ENCODE data around the gene MELTF. TPM values are rescaled to one million over a fixed set of nuclear protein-coding genes. Genes with fewer than 3 reads are reported as not detected.

Gene MELTF
- total and polyA plus RNA-seq, 2 experiments from 2014 or later: 0.86 to 1.1 TPM

DNA sequence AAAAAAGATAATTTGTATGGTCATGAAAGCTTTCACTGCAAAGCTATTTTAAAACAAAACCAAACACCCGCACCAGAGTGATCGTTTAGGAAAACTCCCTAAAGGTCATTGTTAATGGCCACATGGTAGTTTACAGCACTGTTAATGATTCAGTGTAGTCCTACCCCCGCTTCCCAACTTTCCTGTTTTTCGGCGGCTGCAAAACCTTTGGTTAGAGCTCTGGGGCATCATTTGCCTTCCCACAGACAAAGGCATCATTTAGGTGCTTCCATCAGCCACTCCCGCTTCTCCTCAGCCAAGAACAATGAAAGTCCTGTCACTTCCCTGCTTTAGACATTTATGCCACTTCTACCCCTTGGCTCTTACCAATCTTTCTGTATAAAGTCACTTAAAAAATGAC is 10.6 kb downstream of the MELTF start:
- H3K9me3 ChIP-seq (ENCODE audit: low read depth): no peaks in the 10 kb centered on the region
- WGBS, 2 experiments (ENCODE audit: low coverage in 1 of 2, low lambda C conversion rate in 2 of 2, missing lambda C conversion rate in 2 of 2): 81 to 83% methylated on average over 6 of the region's 6 CpGs
- no peak overlapping the region for H3K4me2 ChIP-seq (ENCODE audit: unreplicated experiment)
- no peaks in the 10 kb centered on the region for H3K9me2 ChIP-seq (ENCODE audit: insufficient read depth)
- no peak overlapping the region for H2AFZ ChIP-seq
- H3F3A ChIP-seq (ENCODE audit: insufficient read depth): no peaks in the 10 kb centered on the region
- H4K20me1 ChIP-seq (ENCODE audit: insufficient read depth): no peaks in the 10 kb centered on the region
- H3K4me1 ChIP-seq (ENCODE audit: insufficient read depth): no peaks in the 10 kb centered on the region
- TF ChIP-seq EZH2 (IDR thresholded peaks at IDR 0.05; ENCODE audit: insufficient read depth, poor library complexity, severe bottlenecking) (no peak), EZH2phosphoT487 (IDR thresholded peaks at IDR 0.05; ENCODE audit: insufficient read depth, low read depth) (no peak)
- no peak overlapping the region for H3K4me3 ChIP-seq
- in situ Hi-C loops (cut with MboI): no loop called here
- H3K36me3 ChIP-seq (ENCODE audit: low read depth): no peaks in the 10 kb centered on the region
- no peaks in the 10 kb centered on the region for H3K79me2 ChIP-seq (ENCODE audit: insufficient read depth)
- H3K27ac ChIP-seq: no peak overlapping the region
- no peak for DNase-seq
- H3K9ac ChIP-seq: no peak overlapping the region
- peaks cover 10% of the 10 kb centered on the region for H3K27me3 ChIP-seq (replicated peaks; ENCODE audit: insufficient read depth)

DNA sequence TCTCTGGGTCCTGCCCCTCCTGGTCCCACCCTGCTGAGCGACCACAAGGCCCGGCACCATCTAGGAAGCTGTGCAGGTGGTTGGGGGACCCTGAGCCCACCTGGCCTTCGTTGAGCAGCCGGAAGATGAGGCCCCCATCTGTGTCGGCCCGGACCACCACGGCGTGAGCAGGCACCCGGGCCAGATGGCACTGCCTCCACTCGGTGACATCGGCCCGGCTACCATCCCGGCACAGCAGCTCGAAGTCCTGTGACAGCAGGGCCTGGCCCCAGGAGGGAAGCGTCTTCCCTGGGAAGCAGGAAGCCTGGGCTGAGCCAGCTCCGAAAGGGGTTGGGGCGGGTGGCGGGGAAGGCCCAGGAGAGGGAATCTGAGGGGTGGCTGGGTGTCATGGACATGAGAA is 12.6 kb downstream of the MELTF start:
- Histone ChIP-seq H3K9me2 (ENCODE audit: insufficient read depth) (no peaks in the 10 kb centered on the region), H3K27ac (no peak overlapping the region), H3K36me3 (ENCODE audit: low read depth) (no peaks in the 10 kb centered on the region), H3K4me3 (no peak overlapping the region), H2AFZ (no peak overlapping the region), H3K9me3 (ENCODE audit: low read depth) (no peaks in the 10 kb centered on the region), H3K9ac (no peak overlapping the region), H3K27me3 (replicated peaks; ENCODE audit: insufficient read depth) (no peaks in the 10 kb centered on the region; the same call in none of the 2 replicates), H3F3A (ENCODE audit: insufficient read depth) (no peaks in the 10 kb centered on the region), H3K79me2 (ENCODE audit: insufficient read depth) (no peaks in the 10 kb centered on the region), H3K4me2 (ENCODE audit: unreplicated experiment) (no peak overlapping the region), H3K4me1 (ENCODE audit: insufficient read depth) (no peaks in the 10 kb centered on the region), H4K20me1 (ENCODE audit: insufficient read depth) (no peaks in the 10 kb centered on the region)
- in situ Hi-C loops (cut with MboI): no loop called here
- DNase-seq: no peak
- 83 to 84% methylated on average over 16 to 18 of the region's 18 CpGs for WGBS, 2 experiments (ENCODE audit: low coverage in 1 of 2, low lambda C conversion rate in 2 of 2, missing lambda C conversion rate in 2 of 2)
- TF ChIP-seq EZH2 (IDR thresholded peaks at IDR 0.05; ENCODE audit: insufficient read depth, poor library complexity, severe bottlenecking): no peak
- TF ChIP-seq EZH2phosphoT487 (IDR thresholded peaks at IDR 0.05; ENCODE audit: insufficient read depth, low read depth): no peak

DNA sequence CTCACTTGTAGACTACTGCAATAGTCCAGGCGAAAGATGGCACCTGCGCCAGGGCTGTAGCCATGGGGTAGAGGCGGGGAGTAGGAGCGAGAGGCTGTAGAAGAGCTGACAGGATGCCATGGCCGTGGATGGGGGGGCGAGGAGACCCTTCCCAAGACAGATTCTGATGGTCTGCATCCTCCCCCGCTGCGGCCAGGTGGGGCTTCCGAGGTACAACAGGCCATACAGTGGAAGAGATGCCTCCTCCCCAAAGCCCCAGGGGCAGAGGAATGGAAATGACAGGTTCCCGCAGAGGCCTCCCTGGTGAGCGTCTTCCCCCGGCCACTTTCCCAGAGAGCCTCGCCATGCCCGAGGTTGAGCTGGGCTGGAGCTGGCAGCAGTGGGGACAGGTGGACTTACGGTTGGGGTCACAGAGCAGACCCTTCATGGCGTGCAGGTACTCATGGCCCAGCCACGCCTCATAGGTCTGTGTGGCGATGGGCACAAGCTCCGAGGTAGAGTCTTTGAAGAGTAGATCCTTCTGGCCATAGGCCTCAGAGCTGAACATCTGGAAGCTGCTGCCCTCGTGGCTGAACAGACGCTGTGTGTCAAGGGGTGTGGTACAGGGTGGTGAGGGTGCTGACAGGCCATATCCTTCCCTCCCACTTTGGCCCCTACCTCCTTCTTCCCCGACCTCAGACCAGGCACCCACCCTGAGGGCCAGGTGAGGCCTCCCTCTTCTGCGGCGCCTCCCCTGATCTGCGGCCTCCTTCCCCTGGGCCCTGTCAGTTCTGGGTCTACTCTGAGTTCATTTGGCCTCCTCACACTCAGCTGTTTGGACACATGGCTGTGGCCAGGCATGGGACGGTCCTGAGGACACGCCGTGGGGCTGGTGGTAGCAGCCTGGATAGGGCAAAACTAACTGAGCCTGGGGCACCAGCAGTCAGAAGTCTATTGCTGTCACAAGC is 13.6 kb downstream of the MELTF start:
- no peak overlapping the region for H2AFZ ChIP-seq
- no peak overlapping the region for H3K27ac ChIP-seq
- no peak for DNase-seq
- H3K4me3 ChIP-seq: no peak overlapping the region
- H3K9me2 ChIP-seq (ENCODE audit: insufficient read depth): no peaks in the 10 kb centered on the region
- no peak overlapping the region for H3K9ac ChIP-seq
- WGBS, 2 experiments (ENCODE audit: low coverage in 1 of 2, low lambda C conversion rate in 2 of 2, missing lambda C conversion rate in 2 of 2): 78 to 81% methylated on average over 28 of the region's 28 CpGs
- no peaks in the 10 kb centered on the region for H3K79me2 ChIP-seq (ENCODE audit: insufficient read depth)
- H4K20me1 ChIP-seq (ENCODE audit: insufficient read depth): no peaks in the 10 kb centered on the region
- H3K27me3 ChIP-seq (replicated peaks; ENCODE audit: insufficient read depth): no peaks in the 10 kb centered on the region; the same call in none of the 2 replicates
- no peaks in the 10 kb centered on the region for H3K36me3 ChIP-seq (ENCODE audit: low read depth)
- no peak overlapping the region for H3K4me2 ChIP-seq (ENCODE audit: unreplicated experiment)
- no peak for TF ChIP-seq EZH2phosphoT487 (IDR thresholded peaks at IDR 0.05; ENCODE audit: insufficient read depth, low read depth)
- no peak for TF ChIP-seq EZH2 (IDR thresholded peaks at IDR 0.05; ENCODE audit: insufficient read depth, poor library complexity, severe bottlenecking)
- in situ Hi-C loops (cut with MboI): no loop called here
- no peaks in the 10 kb centered on the region for H3K4me1 ChIP-seq (ENCODE audit: insufficient read depth)
- H3K9me3 ChIP-seq (ENCODE audit: low read depth): no peaks in the 10 kb centered on the region
- H3F3A ChIP-seq (ENCODE audit: insufficient read depth): no peaks in the 10 kb centered on the region

DNA sequence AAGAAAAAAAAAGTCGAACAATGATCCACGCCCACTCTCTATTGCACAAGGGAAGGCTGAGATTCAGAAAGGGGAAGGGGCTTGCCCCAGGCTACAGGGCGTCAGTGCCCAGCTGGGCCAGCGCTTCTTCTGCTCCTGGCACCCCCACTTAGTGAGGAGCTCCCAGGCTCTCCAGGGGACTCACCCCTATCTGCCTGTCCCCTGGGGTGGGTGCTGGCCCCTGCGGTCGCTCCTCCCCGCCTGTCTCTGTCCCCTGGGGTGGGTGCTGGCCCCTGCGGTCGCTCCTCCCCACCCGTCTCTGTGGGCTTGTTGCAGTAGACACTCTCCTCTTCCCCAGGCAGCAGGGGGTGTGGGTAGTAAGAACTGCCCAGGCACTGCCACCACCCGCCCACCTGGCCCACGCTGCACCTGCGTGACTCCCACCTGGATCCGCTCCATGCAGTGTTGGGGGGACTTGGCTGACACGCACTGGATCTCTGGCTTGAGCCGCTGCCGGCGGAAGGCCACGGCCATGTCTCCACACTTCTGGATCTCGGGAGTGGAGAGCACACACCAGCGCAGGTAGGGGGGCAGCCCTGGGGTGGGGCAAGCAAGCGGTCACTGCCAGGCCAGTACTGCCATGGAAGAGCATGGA is 14.6 kb downstream of the MELTF start:
- Histone ChIP-seq H3K4me1 (ENCODE audit: insufficient read depth) (no peaks in the 10 kb centered on the region), H3K4me2 (ENCODE audit: unreplicated experiment) (no peak overlapping the region), H3K9me3 (ENCODE audit: low read depth) (no peaks in the 10 kb centered on the region), H3K9me2 (ENCODE audit: insufficient read depth) (no peaks in the 10 kb centered on the region), H2AFZ (no peak overlapping the region), H3K27ac (no peak overlapping the region), H3K79me2 (ENCODE audit: insufficient read depth) (no peaks in the 10 kb centered on the region), H3K27me3 (replicated peaks; ENCODE audit: insufficient read depth) (no peaks in the 10 kb centered on the region; the same call in none of the 2 replicates), H3K36me3 (ENCODE audit: low read depth) (no peaks in the 10 kb centered on the region), H3F3A (ENCODE audit: insufficient read depth) (no peaks in the 10 kb centered on the region), H4K20me1 (ENCODE audit: insufficient read depth) (no peaks in the 10 kb centered on the region), H3K4me3 (no peak overlapping the region), H3K9ac (no peak overlapping the region)
- TF ChIP-seq EZH2phosphoT487 (IDR thresholded peaks at IDR 0.05; ENCODE audit: insufficient read depth, low read depth) (no peak), EZH2 (IDR thresholded peaks at IDR 0.05; ENCODE audit: insufficient read depth, poor library complexity, severe bottlenecking) (no peak)
- in situ Hi-C loops (cut with MboI): no loop called here
- 81% methylated on average over 19 to 22 of the region's 22 CpGs for WGBS, 2 experiments (ENCODE audit: low coverage in 1 of 2, low lambda C conversion rate in 2 of 2, missing lambda C conversion rate in 2 of 2)
- DNase-seq: no peak

Data from GM23248 (cell line).